Liver (tissue), 3 donors: ENCODE measurements around the gene EVC.

Experiments used
- GABPA ChIP-seq, 2 donors: IDR thresholded peaks in 1 of 2; conservative IDR thresholded peaks in 1 of 2; 2 replicates each; pipeline ENCODE4 v1.6.1; 2016; ENCODE audit warnings: antibody characterized with exemption in 2 of 2, mild to moderate bottlenecking in 1 of 2, moderate library complexity in 1 of 2
- JUND ChIP-seq, 2 donors: IDR thresholded peaks; 2 replicates each; pipeline ENCODE4 v1.6.1; 2016; ENCODE audit warnings: antibody characterized with exemption in 2 of 2
- RAD21 ChIP-seq, 2 donors: IDR thresholded peaks; 2 replicates each; pipeline ENCODE4 v1.6.1; 2016; ENCODE audit warnings: antibody characterized with exemption in 2 of 2, mild to moderate bottlenecking in 2 of 2
- TAF1 ChIP-seq: conservative IDR thresholded peaks from 2 replicates; pipeline ENCODE4 v1.6.1; 2016; ENCODE audit warnings: antibody characterized with exemption, mild to moderate bottlenecking
- YY1 ChIP-seq: IDR thresholded peaks from 2 replicates; pipeline ENCODE4 v1.6.1; 2016; ENCODE audit warnings: antibody characterized with exemption, mild to moderate bottlenecking
- TF ChIP-seq, protein P1 (sequence below): fragments of 150-350 bp; IDR thresholded peaks from 2 replicates; pipeline ENCODE4 v1.5.1; 2017; ENCODE audit warnings: improper control_type of control experiment, low read depth, low read length; ENCODE audit not compliant: missing input control
- TF ChIP-seq, protein P2 (sequence below): IDR thresholded peaks from 2 replicates; pipeline ENCODE4 v1.6.1; 2016; ENCODE audit warnings: antibody characterized with exemption, mild to moderate bottlenecking
- TF ChIP-seq, protein P3 (sequence below): IDR thresholded peaks from 2 replicates; pipeline ENCODE4 v1.6.1; 2016; ENCODE audit warnings: antibody characterized with exemption
- donor health status: healthy.
- donor health status: healthy.

DNA sequence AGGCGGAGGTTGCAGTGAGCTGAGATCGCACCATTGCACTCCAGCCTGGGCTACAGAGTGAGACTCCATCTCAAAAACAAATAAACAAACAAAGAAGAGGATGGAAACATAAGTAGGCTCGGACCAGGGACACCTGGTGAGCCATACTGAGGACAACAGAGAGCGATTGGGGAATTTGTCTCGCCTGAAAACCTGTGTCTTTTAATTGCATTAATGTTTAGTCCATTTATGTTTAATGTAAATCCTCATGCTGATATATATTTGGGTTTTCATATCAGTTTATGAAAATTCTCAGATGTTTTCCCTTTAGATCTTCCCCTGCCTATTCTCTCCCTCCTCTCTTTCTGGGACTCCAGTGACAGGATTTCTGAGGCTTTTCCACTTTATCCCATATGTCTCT is 84.6 kb downstream of the EVC start:
- TF ChIP-seq, protein P1, sequence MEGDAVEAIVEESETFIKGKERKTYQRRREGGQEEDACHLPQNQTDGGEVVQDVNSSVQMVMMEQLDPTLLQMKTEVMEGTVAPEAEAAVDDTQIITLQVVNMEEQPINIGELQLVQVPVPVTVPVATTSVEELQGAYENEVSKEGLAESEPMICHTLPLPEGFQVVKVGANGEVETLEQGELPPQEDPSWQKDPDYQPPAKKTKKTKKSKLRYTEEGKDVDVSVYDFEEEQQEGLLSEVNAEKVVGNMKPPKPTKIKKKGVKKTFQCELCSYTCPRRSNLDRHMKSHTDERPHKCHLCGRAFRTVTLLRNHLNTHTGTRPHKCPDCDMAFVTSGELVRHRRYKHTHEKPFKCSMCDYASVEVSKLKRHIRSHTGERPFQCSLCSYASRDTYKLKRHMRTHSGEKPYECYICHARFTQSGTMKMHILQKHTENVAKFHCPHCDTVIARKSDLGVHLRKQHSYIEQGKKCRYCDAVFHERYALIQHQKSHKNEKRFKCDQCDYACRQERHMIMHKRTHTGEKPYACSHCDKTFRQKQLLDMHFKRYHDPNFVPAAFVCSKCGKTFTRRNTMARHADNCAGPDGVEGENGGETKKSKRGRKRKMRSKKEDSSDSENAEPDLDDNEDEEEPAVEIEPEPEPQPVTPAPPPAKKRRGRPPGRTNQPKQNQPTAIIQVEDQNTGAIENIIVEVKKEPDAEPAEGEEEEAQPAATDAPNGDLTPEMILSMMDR: no peak
- TF ChIP-seq JUND (IDR thresholded peaks at IDR 0.05) (no peak), YY1 (no peak), RAD21 (IDR thresholded peaks at IDR 0.05) (no peak), GABPA (IDR thresholded peaks at IDR 0.05 in 1 of 2, conservative IDR thresholded peaks at IDR 0.05 in 1 of 2) (no peak), TAF1 (no peak)
- TF ChIP-seq, protein P2, sequence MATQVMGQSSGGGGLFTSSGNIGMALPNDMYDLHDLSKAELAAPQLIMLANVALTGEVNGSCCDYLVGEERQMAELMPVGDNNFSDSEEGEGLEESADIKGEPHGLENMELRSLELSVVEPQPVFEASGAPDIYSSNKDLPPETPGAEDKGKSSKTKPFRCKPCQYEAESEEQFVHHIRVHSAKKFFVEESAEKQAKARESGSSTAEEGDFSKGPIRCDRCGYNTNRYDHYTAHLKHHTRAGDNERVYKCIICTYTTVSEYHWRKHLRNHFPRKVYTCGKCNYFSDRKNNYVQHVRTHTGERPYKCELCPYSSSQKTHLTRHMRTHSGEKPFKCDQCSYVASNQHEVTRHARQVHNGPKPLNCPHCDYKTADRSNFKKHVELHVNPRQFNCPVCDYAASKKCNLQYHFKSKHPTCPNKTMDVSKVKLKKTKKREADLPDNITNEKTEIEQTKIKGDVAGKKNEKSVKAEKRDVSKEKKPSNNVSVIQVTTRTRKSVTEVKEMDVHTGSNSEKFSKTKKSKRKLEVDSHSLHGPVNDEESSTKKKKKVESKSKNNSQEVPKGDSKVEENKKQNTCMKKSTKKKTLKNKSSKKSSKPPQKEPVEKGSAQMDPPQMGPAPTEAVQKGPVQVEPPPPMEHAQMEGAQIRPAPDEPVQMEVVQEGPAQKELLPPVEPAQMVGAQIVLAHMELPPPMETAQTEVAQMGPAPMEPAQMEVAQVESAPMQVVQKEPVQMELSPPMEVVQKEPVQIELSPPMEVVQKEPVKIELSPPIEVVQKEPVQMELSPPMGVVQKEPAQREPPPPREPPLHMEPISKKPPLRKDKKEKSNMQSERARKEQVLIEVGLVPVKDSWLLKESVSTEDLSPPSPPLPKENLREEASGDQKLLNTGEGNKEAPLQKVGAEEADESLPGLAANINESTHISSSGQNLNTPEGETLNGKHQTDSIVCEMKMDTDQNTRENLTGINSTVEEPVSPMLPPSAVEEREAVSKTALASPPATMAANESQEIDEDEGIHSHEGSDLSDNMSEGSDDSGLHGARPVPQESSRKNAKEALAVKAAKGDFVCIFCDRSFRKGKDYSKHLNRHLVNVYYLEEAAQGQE: no peak
- TF ChIP-seq, protein P3, sequence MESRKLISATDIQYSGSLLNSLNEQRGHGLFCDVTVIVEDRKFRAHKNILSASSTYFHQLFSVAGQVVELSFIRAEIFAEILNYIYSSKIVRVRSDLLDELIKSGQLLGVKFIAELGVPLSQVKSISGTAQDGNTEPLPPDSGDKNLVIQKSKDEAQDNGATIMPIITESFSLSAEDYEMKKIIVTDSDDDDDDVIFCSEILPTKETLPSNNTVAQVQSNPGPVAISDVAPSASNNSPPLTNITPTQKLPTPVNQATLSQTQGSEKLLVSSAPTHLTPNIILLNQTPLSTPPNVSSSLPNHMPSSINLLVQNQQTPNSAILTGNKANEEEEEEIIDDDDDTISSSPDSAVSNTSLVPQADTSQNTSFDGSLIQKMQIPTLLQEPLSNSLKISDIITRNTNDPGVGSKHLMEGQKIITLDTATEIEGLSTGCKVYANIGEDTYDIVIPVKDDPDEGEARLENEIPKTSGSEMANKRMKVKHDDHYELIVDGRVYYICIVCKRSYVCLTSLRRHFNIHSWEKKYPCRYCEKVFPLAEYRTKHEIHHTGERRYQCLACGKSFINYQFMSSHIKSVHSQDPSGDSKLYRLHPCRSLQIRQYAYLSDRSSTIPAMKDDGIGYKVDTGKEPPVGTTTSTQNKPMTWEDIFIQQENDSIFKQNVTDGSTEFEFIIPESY: no peak
